H54 (cell line): ENCODE measurements around the gene PKDCC.

Experiments
- DNase-seq: peaks from one replicate; pipeline ENCODE4 v3.0.0; 2011; ENCODE audit warnings: low spot score, mixed read lengths; ENCODE audit not compliant: insufficient read length
- FAIRE-seq: peaks from 3 replicates; lab custom pipeline; 2011; peaks lifted over from hg19 to GRCh38; lab: Jason Lieb, UNC
- POLR2A ChIP-seq: IDR thresholded peaks from 2 replicates; pipeline ENCODE4 v1.6.1; 2011; ENCODE audit warnings: low read depth, mild to moderate bottlenecking, low read length

The PKDCC gene

GRCh38 chr2:42091671-42092070 lies 43.9 kb downstream of the PKDCC start:
- FAIRE-seq (no peak), DNase-seq (no peak)
- no peak for TF ChIP-seq POLR2A

DNA sequence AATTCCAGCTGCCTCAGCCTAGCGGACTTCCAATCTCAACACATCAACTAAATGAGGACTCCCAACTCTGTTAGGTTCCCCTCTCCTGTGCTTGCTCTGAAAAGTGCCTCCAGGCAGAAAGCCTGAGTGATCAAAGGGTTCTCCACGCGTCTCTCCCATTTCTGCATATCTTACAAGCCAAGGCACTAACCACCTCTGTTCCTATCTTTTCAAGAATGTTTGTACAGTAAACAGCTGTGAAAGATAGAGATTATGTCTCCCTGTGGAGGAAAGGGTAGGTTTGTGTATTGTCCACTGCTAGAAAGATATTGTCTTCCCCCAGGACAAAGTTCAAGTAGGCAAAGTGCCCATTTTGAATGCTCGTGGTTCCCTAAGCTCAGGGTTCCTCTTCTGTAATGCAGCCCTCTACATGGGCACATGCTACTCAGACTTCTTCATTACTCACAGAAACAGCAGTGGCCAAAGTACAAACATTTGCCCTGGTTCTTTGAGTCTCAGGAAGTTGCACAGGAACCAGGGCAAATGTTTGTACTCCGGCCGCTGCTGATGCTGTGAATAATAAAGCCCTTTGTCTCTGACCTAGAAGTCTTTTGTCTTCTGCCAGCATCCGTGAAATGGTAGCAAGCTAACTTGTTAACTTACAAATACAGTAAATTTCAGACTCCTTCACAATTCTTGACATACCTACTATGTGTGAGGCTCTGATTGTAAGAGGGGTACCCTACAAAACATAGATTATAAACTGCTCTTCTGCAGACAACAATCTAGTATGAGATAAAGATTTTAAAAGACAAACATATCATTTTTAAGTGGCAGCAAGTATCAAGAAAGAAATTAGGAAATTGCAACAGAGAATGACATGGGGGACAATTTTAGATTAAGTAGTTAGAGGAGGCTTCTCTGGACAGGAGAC lies 44.5 kb downstream of the PKDCC start:
- FAIRE-seq = no peak
- no peak for TF ChIP-seq POLR2A
- DNase-seq = no peak

GRCh38 chr2:42094114-42094513 lies 46.3 kb downstream of the PKDCC start:
- FAIRE-seq (no peak), DNase-seq (no peak)
- TF ChIP-seq POLR2A = no peak

- FAIRE-seq (peak; percentile 71), DNase-seq (peak; percentile 36)
- TF ChIP-seq POLR2A = no peak
These were observed 48.1 kb downstream of the PKDCC start for GRCh38 chr2:42095923-42096408.

GRCh38 chr2:42096869-42097591 lies 49.2 kb downstream of the PKDCC start:
- TF ChIP-seq POLR2A = no peak
- no peak for FAIRE-seq
- DNase-seq = no peak

DNA sequence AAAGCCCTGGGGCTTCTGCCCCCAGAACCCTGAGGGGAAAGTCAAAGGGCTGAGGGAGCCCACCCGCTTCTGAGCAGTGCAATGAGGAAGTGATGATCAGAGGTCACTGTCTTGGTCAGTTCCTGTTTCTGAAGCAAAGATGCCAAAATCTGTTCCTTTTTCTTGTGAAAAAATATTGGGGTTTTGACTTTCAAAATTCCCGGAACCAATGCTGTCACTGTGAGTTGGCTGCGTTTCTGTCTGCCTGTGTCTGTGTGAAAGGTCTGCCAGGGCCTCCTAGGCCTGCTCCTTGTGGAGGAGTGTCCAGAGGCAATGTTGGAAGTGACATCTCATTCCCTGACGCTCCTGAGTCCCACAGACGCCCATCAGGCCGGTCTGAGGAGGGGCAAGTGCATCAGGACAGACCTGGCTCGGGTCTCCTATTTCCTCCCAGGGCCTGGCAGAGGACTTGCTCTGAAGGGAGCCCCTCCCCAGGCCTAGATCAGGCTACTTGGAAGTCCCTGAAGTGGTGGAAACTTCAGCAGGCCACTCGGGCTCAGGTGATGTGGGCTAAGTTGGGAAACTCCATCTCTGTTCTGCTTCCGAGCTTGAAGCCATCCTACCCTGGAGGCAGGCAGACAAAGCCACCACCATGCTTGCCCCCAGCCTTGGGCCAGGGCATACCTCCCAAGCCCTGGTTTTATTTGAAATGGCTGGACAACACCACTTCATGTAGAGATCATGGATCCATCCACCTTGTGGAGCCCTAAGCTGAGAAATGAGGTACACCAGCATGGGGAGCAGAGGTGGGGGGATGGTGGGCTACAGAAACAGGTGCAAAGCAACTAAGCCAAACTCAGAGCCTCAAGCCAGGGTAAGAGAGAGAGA lies 51.0 kb downstream of the PKDCC start:
- TF ChIP-seq POLR2A = no peak
- DNase-seq (no peak), FAIRE-seq (no peak)

GRCh38 chr2:42099438-42100173 lies 51.8 kb downstream of the PKDCC start:
- TF ChIP-seq POLR2A = no peak
- no peak for FAIRE-seq
- DNase-seq = no peak

GRCh38 chr2:42100683-42101205 lies 52.9 kb downstream of the PKDCC start:
- DNase-seq = no peak
- no peak for FAIRE-seq
- TF ChIP-seq POLR2A = no peak

- DNase-seq = peak; percentile 69
- FAIRE-seq = no peak
- TF ChIP-seq POLR2A = peak; percentile 20; the same call in 1 of the 2 replicates
These were observed 53.6 kb downstream of the PKDCC start for GRCh38 chr2:42101206-42102023.

DNA sequence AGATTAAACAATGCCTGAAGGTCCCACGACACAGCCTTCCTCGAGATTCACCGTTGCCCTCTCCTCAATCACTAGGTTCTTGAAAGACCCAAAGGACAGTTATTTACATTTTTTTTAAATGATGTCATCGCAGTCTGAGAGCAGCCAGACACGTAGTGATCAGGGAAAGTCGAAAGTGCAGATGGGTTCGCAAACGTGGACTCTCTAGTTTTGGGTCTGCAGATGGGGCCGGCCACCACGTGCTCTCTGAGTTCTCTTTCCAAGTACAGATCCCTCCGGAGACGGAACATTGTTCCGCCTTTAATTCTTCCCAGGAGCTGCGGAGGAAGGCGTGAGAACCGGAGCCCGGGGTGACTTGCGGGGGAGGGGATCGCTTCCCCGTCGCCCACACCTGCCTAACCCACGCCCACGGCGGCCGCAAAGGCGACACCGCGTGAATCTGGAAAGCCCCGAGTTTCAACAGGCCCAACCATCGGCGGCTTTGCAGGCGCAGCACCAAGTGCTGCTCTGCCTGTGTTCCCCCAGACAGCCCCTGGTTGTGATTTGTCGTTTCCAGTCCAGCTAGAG lies 54.3 kb downstream of the PKDCC start:
- DNase-seq (peak; percentile 43), FAIRE-seq (no peak)

DNA sequence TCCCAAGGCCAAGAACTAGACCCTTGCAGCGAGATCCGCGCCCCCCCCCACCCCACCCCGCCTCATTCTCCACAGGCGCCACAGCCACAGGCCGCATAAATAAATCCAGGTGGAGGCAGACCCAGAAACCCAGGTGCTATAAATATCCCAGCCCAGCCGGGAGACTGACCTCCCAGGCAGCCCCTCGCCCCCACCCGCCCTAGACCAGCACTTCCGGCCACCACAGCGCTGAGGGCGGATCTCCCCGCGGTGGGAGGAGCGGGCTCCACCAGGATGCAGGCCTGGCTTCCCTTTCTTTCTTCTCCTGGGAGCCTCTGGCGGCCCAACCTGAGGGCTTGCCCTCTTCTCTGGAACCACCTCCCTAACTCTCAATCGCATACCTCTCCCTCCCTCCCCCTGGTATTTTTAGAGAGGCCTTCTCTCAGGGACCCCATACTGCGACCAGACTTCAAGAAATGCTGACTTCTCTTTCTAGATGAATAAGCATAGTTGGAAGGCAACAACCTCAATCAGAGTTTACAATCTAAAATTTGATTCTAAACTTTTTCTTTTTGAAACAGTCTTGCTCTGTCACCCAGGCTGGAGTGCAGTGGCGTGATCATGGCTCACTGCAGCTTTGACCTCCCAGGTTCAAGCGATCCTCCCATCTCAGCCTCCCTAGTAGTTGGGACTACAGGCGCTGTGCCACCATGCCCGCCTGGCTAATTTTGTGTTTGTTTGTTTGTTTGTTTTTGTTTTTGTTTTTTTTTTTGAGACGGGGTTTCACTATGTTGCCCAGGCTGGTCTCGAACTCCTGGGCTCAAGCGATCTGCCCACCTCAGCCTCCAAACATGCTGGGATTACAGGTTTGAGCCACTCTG lies 55.0 kb downstream of the PKDCC start:
- TF ChIP-seq POLR2A = no peak
- DNase-seq (no peak), FAIRE-seq (no peak)

More for the DNA sequence above, 54.3 kb downstream of the PKDCC start:
- no peak for TF ChIP-seq POLR2A
